GM12865 (cell line): ENCODE results near the gene MTCL1.

ENCODE experiments used
- DNase-seq: peaks from one replicate; pipeline ENCODE4 v3.0.0; 2010; ENCODE audit warnings: low read depth
- H3K4me3 ChIP-seq: 2 replicates; pipeline ENCODE4 v1.5.1; 2011; ENCODE audit warnings: mild to moderate bottlenecking, low read depth, low read length, control low read depth
- CTCF ChIP-seq: IDR thresholded peaks from 2 replicates; pipeline ENCODE4 v1.5.1; 2011; ENCODE audit warnings: low read length, control low read depth, low read depth, inconsistent platforms; ENCODE audit not compliant: insufficient read depth; ENCODE audit errors: missing control alignments

The MTCL1 gene

GRCh38 chr18:8820396-8821082 lies 115.2 kb downstream of the MTCL1 start:
- DNase-seq: no peak
- TF ChIP-seq CTCF: no peak
- H3K4me3 ChIP-seq: no peak overlapping the region

DNA sequence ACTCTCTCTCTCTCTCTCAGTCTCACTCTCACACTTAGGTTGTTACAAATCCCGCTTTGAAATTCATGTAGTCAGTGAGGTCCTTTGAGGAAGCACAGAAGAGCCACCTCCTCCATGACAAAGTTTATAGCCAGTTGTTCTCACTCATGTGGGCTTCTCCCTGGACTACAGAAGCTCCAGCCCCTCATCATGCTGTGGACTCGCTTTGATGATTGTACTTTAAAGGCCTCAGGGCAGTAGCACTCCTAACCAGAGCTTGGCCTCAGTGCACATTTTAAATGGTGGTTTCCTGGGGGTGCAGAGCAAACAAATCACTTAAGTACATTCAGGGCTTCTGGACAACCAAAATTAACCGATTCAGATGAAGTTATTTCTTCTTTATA lies 115.7 kb downstream of the MTCL1 start:
- no peak for TF ChIP-seq CTCF
- no peak overlapping the region for H3K4me3 ChIP-seq
- no peak for DNase-seq

DNA sequence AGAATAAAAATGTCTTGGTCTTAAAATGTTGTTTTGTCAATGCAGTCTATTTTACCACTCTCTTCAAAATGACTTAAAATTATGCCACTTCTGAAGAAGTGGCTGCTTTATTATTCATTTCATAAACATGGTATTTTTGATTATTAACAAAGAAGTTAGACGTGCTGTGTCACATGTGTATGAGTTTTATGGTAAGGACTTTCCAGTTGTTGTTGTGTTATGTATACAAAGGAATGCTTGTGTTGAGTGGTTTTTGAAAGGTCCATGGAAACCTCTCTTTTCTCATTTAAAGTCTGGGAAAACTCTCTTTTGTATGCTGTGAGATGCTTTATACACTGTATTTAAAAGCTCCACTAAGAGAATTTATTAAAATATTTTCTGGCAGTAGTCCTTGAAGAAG lies 116.2 kb downstream of the MTCL1 start:
- no peak for TF ChIP-seq CTCF
- H3K4me3 ChIP-seq: no peak overlapping the region
- no peak for DNase-seq

- no peak for TF ChIP-seq CTCF
- no peak overlapping the region for H3K4me3 ChIP-seq
- DNase-seq: no peak
Measured at GRCh38 chr18:8822643-8823042, 117.3 kb downstream of the MTCL1 start.

DNA sequence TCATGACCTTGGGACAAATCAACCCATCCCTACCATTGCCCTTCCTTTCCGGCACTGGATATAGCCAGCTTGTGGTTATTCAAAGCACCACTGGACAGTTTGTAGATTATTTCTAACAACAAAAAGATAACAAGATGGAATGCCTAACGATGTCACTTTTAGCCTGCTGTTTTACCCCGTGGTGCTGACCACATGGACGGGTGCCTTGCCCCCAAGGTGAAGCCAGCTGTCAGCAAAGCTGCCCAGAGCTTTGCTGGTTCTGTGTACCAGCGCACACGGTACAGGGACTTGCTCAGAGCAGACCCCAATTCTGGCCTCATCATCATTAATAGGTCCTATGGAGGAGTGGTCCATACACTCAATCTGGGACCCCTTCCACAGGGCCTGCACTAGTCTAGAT lies 118.2 kb downstream of the MTCL1 start:
- no peak overlapping the region for H3K4me3 ChIP-seq
- no peak for TF ChIP-seq CTCF
- DNase-seq: no peak

GRCh38 chr18:8824846-8825245 lies 119.5 kb downstream of the MTCL1 start:
- H3K4me3 ChIP-seq: no peak overlapping the region
- TF ChIP-seq CTCF: no peak
- DNase-seq: no peak

DNA sequence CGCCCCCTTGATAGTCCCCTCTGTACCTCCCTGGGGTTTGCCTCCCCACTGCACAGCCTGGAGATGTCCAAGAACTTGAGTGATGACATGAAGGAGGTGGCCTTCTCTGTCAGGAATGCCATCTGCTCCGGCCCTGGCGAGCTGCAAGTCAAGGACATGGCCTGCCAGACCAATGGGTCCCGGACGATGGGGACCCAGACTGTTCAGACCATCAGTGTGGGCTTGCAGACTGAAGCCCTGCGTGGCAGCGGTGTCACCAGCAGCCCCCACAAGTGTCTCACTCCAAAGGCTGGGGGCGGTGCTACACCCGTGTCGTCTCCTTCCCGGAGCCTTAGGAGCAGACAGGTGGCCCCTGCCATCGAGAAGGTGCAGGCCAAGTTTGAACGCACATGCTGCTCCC lies 119.9 kb downstream of the MTCL1 start:
- no peak overlapping the region for H3K4me3 ChIP-seq
- TF ChIP-seq CTCF: no peak
- DNase-seq: no peak
